Bronchial epithelial cell (primary cell): ENCODE results near the gene ANO9. TPM values are rescaled to one million over a fixed set of nuclear protein-coding genes. Genes with fewer than 3 reads are reported as not detected.

Experiments used
- DNase-seq: peaks from one replicate; pipeline ENCODE4 v3.0.0-alpha.2; 2010; ENCODE audit warnings: low read depth
- FAIRE-seq: peaks from 2 replicates; lab custom pipeline; 2011; peaks lifted over from hg19 to GRCh38; lab: Jason Lieb, UNC
- H3K27me3 ChIP-seq: 2 replicates; pipeline ENCODE4 v1.5.1; 2011; ENCODE audit warnings: low read length; ENCODE audit not compliant: control insufficient read depth, insufficient read depth
- H3K36me3 ChIP-seq: 2 replicates; pipeline ENCODE4 v1.5.1; 2011; ENCODE audit warnings: low read length; ENCODE audit not compliant: control insufficient read depth, insufficient read depth
- H3K4me3 ChIP-seq: 2 replicates; pipeline ENCODE4 v1.5.1; 2011; ENCODE audit warnings: mild to moderate bottlenecking, low read depth, low read length, control low read depth
- CTCF ChIP-seq: IDR thresholded peaks from 2 replicates; pipeline ENCODE4 v1.5.1; 2011; ENCODE audit warnings: mild to moderate bottlenecking, moderate library complexity, low read length, control low read depth, inconsistent platforms; ENCODE audit not compliant: insufficient read depth, severe bottlenecking
- total RNA-seq: library from RNA; depleted of rRNA; stranded (reverse); fragments of >200 nt; gene quantifications from 2 replicates; pipeline ENCODE4 v1.2.1, GENCODE V29; 2014

Gene ANO9
- total RNA-seq, 1 donor from 2014 or later, result 9.2 TPM

DNA sequence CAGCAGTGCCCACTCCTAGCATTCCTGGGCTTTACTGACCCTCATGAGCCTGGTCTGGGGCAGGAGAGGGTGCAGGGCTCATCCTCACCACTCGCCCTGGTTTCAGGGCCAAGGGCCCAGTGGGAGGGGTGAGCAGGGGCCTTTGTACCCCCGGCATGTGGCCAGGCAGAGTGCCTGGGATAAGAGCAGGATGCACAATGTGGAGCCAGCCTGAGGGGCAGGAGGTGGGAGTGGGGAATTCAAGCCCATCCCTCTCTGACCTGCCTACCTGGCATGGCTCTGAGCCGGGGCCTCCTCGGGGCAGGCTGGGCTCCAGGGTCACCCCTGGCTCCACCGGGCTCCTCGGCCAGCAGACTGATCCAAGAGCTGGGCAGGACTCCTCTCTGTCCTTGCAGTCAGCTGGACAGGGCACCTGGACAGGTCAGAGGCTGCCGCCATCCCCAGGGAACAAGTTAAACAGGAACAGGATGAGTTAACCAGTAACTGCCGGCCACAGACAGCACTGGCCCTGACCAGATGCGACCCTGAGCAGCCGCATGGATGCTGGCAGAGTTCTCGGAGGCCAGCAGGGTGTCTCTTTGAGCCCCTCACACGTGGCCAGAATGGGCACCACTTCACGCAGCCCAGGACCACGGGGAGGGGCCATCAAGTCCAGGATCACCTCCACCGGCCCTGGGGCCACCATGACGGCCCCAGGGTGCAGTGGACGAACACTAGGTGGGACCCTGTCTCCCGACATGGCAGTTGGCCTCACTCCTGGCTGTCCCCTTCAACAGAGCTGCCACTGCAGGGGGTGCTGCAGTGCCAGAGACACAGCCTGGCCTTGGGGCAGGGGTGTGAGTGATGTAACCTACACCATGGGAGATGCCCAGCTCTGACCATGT lies 32.0 kb downstream of the ANO9 start:
- Histone ChIP-seq H3K36me3 (peaks cover 7% of the 10 kb centered on the region), H3K4me3 (no peak overlapping the region), H3K27me3 (no peaks in the 10 kb centered on the region)
- no peak for FAIRE-seq
- no peak for DNase-seq
- no peak for TF ChIP-seq CTCF

DNA sequence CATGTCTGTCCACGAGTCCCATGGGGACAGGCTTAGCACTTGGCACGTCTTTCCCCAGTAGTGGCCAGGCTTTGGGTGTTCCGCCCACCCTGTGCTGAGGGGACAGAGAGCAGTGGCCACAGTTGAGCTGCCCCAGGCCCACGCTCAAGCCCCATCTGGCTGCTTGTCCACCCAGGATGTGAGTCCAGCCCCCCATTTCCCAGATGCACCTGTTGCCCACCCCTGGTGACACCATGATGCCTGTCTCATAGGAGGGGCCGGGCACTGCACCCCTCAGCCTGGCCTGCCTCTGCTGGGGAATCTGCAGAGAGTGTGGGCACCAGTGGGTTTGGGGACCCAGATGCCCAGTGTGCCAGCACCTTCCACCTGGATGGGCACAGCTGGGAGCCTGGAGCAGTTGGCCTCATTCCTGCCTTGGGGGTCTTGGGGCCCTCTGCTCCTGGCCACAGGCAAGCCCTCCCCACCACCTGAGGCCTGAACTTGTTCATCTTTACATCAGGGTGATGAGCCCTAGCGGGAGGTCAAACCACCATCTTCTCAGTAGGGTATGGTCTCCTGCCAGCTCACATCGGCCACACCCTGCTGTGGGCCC lies 32.7 kb downstream of the ANO9 start:
- TF ChIP-seq CTCF, result no peak
- DNase-seq (no peak), FAIRE-seq (no peak)
- Histone ChIP-seq H3K4me3 (no peak overlapping the region), H3K27me3 (no peaks in the 10 kb centered on the region), H3K36me3 (peaks cover 14% of the 10 kb centered on the region)

DNA sequence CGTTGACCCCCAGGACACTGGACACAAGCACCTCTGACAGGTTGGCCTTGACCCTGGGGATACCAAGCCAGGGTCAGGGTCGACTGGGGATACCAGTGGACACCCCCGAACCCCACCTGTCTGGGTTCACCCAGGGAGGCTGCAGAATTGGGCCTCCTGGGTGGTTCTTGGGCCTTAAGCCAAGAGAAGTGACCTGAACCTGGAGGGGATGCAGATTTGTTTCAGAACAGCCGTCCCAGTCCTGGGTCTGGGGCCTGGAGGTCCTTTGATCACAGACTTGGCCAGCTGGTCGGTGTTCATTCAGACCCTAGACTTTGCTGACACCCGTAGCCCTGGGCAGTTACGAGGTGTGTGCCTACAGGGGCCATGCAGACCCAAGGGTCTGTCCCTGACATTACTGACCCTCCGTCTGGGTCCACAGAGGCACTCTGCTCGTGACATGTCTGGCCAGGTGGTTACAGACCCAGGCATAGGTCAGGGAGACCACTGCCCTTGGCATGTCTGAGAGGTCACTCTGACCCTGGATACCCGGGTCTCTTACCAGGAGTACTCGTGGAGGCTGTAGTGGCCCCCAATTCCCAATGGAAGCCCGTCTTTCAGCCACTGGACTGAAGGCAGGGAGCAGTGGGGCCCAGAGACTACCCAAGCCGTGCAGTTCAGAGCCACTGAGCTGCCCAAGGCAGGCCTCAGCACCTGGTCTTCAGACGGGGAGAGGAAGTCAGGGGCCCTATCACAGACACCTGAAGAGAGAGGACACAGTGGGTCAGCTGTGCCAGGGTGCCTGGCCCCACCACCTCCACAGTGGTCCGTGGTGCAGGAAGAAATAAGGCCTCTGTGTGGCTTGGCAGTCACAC lies 33.4 kb downstream of the ANO9 start:
- Histone ChIP-seq H3K4me3 (no peak overlapping the region), H3K27me3 (no peaks in the 10 kb centered on the region), H3K36me3 (peaks cover 21% of the 10 kb centered on the region)
- FAIRE-seq (no peak), DNase-seq (no peak)
- TF ChIP-seq CTCF, result no peak

DNA sequence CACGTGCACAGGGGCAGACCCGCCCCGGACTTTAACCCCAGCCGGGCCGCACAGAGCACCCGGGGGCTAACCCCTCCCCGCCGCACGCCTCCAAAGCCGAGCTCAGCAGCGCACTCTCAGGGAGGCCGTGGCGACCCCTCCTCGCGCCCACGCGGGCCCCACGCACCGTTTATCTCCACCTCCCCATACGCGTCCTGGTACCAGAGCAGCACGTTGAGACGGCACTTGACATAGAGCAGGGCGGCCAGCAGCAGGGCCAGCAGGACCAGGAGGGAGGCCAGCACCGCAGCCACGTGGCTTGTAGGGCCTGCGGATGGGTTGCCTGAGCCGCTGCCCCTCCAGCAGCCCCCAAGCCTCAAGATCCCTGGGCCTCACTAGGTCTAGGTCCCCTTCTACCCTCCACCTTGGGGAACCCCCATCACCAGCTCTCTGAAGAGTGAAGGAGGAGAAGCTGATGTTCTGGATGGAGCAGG lies 34.1 kb downstream of the ANO9 start:
- Histone ChIP-seq H3K36me3 (peaks cover 25% of the 10 kb centered on the region), H3K4me3 (no peak overlapping the region), H3K27me3 (no peaks in the 10 kb centered on the region)
- TF ChIP-seq CTCF, result no peak
- DNase-seq (no peak), FAIRE-seq (no peak)

- TF ChIP-seq CTCF, result peak; percentile 30
- H3K36me3 ChIP-seq, result peaks cover 25% of the 10 kb centered on the region
- FAIRE-seq, result no peak
- DNase-seq, result peak; percentile 73
- no peak overlapping the region for H3K4me3 ChIP-seq
- H3K27me3 ChIP-seq, result no peaks in the 10 kb centered on the region
Measured at GRCh38 chr11:406796-407650, 34.8 kb downstream of the ANO9 start.
